Measurements from ENCODE around the gene ALX4. TPM values are rescaled to one million over a fixed set of nuclear protein-coding genes. Genes with fewer than 3 reads are reported as not detected.

ALX4 gene
- total RNA-seq, 4 donors from 2014 or later = under 0.01 to 0.52 (median 0.06) TPM

DNA sequence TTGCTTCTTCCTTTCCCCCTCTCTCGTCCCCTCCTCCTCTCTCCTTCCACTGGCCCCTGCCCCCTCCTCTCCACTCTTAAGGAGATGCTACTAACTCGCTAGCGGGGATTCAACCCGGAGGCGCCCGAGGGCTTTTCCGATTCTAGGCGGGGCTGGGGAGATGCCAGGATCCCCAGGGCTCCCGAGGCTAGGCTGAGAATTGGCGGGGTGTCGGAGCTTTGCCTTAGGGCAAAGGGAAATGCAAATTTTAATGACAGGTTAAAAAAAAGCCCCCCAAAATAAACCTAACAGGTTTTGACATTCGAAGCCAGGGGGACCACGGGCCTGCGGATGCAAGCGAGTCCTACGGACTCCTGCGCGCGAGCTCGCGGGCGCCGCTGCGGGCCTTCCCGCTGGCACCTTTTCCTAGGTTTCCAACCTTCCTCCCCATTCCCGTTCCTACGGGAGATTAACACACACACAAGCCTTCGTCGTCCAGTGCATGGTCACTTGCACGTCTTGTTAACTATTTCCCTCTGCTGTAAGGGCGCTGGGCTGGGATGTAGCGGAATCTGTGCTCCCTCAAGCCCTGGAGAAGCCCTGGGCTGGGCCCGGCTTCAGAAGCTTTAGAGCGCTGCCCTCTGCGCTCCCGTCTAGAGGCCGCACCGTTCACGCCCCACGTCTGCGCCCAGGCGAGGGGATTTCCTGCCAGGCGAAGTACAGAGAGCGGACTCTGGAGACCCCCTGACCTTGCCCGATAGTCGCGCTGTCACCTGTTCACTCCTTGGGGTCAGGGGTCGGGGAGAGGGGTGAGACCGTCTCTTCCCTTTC, 729 bp upstream of the ALX4 start:
- no peak for DNase-seq (ENCODE audit: extremely low spot score)
- Histone ChIP-seq H3K4me3 (peak overlapping the region; percentile 46 to 51 (median 46)), H3K36me3 (no peaks in the 10 kb centered on the region), H3K27me3 (peaks cover 0 to 100% (median 71%) of the 10 kb centered on the region in 4 donors), H3K9me3 (peaks cover 0 to 5% (median 0%) of the 10 kb centered on the region in 4 donors), H3K4me1 (peaks cover 22 to 36% (median 34%) of the 10 kb centered on the region in 4 donors), H3K27ac (replicated peaks in 1 of 4) (no peak overlapping the region)
- 11% methylated on average over 30 of the region's 49 CpGs for WGBS
- intact Hi-C loops (cut with DNase I) = no loop called here
- TF ChIP-seq POLR2AphosphoS5 (IDR thresholded peaks at IDR 0.05) (no peak), POLR2A (IDR thresholded peaks at IDR 0.05; ENCODE audit: low read depth) (no peak), EP300 (IDR thresholded peaks at IDR 0.05) (no peak)
- TF ChIP-seq, protein P1, sequence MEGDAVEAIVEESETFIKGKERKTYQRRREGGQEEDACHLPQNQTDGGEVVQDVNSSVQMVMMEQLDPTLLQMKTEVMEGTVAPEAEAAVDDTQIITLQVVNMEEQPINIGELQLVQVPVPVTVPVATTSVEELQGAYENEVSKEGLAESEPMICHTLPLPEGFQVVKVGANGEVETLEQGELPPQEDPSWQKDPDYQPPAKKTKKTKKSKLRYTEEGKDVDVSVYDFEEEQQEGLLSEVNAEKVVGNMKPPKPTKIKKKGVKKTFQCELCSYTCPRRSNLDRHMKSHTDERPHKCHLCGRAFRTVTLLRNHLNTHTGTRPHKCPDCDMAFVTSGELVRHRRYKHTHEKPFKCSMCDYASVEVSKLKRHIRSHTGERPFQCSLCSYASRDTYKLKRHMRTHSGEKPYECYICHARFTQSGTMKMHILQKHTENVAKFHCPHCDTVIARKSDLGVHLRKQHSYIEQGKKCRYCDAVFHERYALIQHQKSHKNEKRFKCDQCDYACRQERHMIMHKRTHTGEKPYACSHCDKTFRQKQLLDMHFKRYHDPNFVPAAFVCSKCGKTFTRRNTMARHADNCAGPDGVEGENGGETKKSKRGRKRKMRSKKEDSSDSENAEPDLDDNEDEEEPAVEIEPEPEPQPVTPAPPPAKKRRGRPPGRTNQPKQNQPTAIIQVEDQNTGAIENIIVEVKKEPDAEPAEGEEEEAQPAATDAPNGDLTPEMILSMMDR (IDR thresholded peaks at IDR 0.05) = no peak

DNA sequence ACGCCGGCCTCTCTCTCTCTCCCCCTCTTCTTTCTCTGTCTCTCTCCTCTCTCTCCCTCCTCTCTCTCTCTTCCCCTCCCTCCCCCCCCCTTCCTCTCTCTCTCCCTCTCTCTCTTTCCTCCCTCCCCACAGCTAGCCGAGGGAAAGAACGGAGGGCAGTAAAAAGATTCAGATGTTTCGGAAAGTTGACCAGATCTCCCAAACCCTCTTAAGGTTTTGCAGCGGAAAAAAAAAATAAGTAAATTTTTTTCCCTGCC, 195 bp upstream of the ALX4 start:
- intact Hi-C loops (cut with DNase I) = no loop called here
- DNase-seq (ENCODE audit: extremely low spot score) = no peak
- Histone ChIP-seq H3K27ac (replicated peaks in 1 of 4) (no peak overlapping the region), H3K4me3 (peak overlapping the region; percentile 46 to 51 (median 46)), H3K9me3 (peaks cover 0 to 5% (median 0%) of the 10 kb centered on the region in 4 donors), H3K27me3 (peaks cover 0 to 100% (median 74%) of the 10 kb centered on the region in 4 donors), H3K36me3 (no peaks in the 10 kb centered on the region), H3K4me1 (peaks cover 28 to 41% (median 39%) of the 10 kb centered on the region in 4 donors)
- 7% methylated on average over 6 of the region's 6 CpGs for WGBS
- TF ChIP-seq, protein P1 (IDR thresholded peaks at IDR 0.05) = no peak
- no peak for TF ChIP-seq POLR2AphosphoS5 (IDR thresholded peaks at IDR 0.05)
- TF ChIP-seq POLR2A (IDR thresholded peaks at IDR 0.05; ENCODE audit: low read depth) = no peak
- TF ChIP-seq EP300 (IDR thresholded peaks at IDR 0.05) = no peak

DNA sequence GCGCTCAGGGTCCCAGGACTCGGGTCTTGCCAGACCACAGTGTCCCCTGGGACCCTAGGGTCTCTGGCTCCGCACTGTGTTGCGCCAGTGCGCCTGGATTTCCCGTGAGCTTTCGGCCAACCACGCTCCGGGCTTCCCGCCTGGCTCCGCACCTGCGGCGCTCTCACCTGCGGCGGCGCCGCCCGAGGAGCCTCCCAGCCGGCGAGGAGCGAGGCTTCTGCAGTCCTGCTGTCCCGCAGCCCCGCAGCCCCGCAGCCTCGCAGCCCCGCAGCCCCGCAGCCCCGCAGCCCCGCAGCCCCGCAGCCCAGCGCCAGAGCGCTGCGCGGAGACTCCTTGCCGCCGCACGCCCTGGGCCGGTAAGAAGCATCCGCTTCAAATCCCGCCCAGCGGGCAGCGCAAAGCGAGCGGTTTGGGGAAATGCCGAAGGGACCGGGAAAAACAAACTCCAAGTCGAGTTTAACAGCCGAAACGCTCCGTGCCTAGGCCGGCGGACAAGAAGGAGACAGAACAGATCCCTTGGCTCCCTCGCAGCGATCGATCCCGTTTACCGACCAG, 939 bp downstream of the ALX4 start:
- H3K27ac ChIP-seq (replicated peaks in 1 of 4) = no peak overlapping the region
- TF ChIP-seq, protein P1 (IDR thresholded peaks at IDR 0.05) = no peak
- no peak for TF ChIP-seq POLR2A (IDR thresholded peaks at IDR 0.05; ENCODE audit: low read depth)
- no peak for TF ChIP-seq POLR2AphosphoS5 (IDR thresholded peaks at IDR 0.05)
- TF ChIP-seq EP300 (IDR thresholded peaks at IDR 0.05) = no peak
- H3K27me3 ChIP-seq = peaks cover 0 to 100% (median 80%) of the 10 kb centered on the region in 4 donors
- peaks cover 37 to 52% (median 51%) of the 10 kb centered on the region in 4 donors for H3K4me1 ChIP-seq
- H3K36me3 ChIP-seq = no peaks in the 10 kb centered on the region
- no peak for DNase-seq (ENCODE audit: extremely low spot score)
- H3K9me3 ChIP-seq = peaks cover 0 to 5% (median 0%) of the 10 kb centered on the region in 4 donors
- WGBS = 7% methylated on average over 17 of the region's 57 CpGs
- intact Hi-C loops (cut with DNase I) = no loop called here
- H3K4me3 ChIP-seq = peak overlapping the region; percentile 46 to 51 (median 46)

DNA sequence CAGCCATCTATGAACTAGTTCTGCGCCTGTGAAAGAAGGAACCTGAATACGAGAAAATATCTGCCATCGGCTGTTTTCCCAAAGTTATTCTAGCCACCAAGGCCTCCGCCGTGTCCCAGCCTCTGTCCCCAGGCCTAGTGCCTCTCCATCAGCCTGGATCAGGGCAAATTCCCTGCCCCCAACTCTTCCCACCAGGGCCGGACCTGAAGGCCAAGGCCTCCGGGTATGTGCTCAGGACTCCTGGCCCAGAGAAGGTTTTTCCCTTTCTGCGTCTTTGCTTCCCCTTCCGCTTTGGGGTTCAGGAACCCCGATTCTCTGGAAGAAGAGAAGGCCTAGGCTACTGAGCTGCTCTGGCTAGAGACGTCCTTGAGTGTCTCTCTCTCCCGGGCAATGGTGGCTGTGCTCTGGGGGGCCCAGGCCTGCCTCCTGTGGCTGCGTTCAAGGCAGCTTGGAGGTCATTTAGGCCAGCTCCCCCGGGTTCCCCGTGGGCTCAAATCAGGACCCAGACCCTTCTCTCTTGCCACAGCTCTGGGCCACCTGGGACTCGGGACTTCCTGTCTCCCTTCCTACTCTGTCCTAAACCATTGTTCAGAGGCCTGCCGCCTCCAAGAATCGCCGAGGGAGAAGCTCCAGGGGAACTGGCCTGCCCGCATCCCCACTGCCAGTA, 1.6 kb downstream of the ALX4 start:
- TF ChIP-seq POLR2AphosphoS5 (IDR thresholded peaks at IDR 0.05) = no peak
- TF ChIP-seq EP300 (IDR thresholded peaks at IDR 0.05) = no peak
- no peak for TF ChIP-seq POLR2A (IDR thresholded peaks at IDR 0.05; ENCODE audit: low read depth)
- TF ChIP-seq, protein P1 (IDR thresholded peaks at IDR 0.05) = no peak
- WGBS = 66% methylated on average over 19 of the region's 20 CpGs

More for the DNA sequence above, 1.6 kb downstream of the ALX4 start:
- H3K4me3 ChIP-seq = no peak overlapping the region
- no peak for DNase-seq (ENCODE audit: extremely low spot score)
- H3K9me3 ChIP-seq = peaks cover 0 to 5% (median 0%) of the 10 kb centered on the region in 4 donors
- H3K27ac ChIP-seq (replicated peaks in 1 of 4) = no peak overlapping the region
- H3K4me1 ChIP-seq = peaks cover 38 to 59% (median 53%) of the 10 kb centered on the region in 4 donors
- H3K27me3 ChIP-seq = peaks cover 0 to 100% (median 82%) of the 10 kb centered on the region in 4 donors
- no peaks in the 10 kb centered on the region for H3K36me3 ChIP-seq
- intact Hi-C loops (cut with DNase I) = no loop called here
